TTC549 (cell line): Measurements from ENCODE around the gene DNMT3A.
"Not testable (repeated sequence)": the region's sequence is repeated elsewhere in the genome, so short reads cannot be mapped to it uniquely, and the experiment has no call there.

Experiments used
- FAIRE-seq: peaks from 2 replicates; lab custom pipeline; 2012; peaks lifted over from hg19 to GRCh38; lab: Jason Lieb, UNC

DNMT3A gene

DNA sequence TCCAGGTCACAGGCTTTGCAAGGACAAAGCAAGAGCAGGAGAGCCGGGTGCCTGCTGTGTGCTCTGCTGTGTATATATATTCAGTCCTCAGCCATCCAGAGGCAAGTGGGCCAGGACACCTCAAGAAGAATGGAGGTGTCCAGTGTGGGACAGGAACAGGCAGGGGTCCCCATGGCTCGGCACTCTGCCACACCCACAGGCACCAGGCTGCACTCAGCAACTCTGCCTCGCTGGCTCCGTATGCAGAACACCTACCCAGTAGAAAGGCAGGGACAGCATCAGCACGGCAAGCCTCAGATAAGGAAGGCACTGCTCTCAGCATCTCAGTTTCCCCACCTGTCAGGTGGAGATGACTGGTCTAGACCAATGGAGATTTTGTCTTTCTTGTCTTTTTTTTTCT, 57.8 kb downstream of the DNMT3A start:
- no peak for FAIRE-seq

DNA sequence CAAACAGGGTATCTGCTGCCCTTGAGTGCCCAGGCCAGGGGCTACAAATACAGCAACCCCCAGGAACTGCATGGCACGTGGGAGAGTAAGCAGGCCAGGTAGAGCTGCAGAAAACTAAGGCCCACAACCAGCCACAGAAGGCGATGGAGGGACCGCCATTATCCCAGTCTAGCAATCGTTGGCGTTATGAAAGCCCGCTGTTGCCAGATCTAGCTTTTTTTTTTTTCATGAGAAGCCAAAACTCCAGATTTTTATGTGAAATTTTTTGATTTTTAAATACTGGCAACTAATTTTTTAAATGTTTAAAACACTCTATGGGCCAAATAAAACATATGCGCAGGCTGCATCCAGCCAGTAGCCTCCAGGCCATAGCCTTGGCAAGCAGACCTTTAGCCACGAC, 59.8 kb downstream of the DNMT3A start:
- no peak for FAIRE-seq

GRCh38 chr2:25281522-25281921, 60.2 kb downstream of the DNMT3A start:
- no peak for FAIRE-seq

GRCh38 chr2:25280051-25280687, 61.6 kb downstream of the DNMT3A start:
- no peak for FAIRE-seq

DNA sequence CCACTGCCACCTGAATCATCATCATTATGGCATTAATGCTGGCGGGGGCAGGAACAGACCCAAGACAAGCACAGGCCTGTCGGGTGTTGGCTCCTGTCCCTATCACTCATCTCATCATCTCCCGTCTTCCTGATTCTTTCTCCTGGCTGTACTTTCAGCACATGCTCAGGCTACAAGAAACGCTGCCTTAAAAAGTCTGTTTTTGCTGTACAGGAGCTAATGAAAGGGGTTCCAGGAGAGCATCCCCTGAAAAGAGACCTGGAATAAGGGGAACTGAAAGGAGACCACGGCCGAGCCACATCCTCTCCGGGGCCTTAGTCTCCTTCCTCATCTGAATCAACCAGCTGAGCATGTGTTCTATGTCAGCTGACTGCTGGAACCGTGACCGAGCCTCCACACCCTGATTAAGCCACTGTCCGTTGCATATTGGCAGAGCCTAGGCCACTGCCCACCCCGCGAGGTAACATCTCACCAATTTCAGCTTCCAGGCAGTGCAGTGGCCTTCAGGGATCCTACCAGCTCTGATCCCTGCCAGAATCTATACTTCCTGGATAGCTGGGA, 62.6 kb downstream of the DNMT3A start:
- no peak for FAIRE-seq

DNA sequence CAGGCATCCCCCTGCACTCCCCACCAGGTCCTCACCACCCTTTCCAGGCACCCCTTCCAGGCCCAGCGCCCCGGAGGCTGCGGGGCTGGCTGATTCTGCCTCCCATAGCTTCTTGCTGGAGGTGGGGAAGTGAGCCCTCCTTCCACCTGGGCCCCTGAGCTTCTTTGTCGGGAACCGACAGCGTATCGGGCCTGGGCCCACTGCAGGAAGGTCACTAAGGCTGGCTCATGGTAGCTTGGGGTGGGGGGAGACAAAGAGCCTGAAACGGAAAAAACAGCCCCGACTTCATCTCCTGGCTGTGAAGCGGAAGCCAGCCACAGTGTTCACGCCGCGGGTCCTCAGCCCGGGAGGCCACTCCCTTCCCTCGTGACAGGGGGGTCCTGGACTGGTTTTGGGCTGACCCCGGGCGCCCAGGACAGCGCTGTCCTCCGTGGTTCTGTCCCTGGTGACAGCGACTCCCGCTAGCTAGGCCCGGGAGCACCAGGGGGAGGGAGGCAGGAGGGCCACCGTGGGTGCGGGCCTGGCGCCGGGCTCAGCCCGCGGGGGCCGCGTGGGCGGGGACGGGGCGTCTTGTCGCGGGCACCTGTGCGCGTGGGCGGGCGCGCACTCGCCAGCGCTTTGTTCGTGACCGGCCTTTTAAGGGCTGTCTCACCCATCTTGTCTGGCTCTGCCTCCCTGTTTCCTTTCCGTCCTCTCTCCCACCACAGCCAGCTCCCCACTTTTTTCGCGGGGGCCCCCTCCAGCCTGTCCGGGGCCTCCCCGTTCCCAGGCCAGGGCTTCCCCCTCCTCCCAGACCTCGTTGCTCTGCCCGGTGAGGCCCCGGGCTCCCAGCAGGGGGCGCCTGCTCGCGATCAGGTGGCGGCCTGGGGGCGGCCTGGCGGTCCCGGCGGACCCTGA, 64.9 kb downstream of the DNMT3A start:
- FAIRE-seq, result no peak

DNA sequence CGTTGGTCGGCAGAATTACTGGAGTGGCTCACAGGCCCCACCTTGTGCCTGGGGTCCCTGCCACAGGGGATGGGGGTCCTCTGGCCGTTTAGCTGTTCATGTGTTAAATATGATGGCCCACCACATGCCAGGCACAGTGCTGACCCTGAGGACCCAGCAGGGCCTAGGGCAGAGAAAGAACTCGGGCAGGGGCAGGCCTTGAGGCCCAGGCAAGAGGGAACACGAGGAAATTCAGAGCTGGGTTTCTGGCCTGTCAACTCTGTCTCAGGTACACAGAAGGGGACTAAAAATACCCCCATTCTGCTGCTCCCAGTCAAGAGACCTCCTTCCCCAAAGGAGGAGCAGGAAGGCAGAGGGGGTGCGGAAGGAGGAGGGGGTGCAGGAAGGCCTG, 66.2 kb downstream of the DNMT3A start:
- FAIRE-seq, result no peak

GRCh38 chr2:25274868-25275574, 66.7 kb downstream of the DNMT3A start:
- no peak for FAIRE-seq

GRCh38 chr2:25273985-25274535, 67.7 kb downstream of the DNMT3A start:
- no peak for FAIRE-seq

DNA sequence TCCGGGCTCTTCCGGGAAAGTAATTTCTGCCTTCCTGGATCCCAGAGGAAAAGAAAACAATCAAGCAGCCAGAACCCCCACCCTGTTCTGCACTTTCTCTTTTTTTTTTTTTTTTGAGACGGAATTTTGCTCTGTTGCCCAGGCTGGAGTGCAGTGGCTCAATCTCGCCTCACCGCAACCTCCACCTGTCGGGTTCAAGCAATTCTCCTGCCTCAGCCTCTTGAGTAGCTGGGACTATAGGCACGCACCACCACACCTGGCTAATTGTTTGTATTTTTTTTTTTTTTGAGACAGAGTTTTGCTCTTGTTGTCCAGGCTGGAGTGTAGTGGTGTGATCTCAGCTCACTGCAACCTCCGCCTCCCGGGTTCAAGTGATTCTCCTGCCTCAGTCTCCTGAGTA, 69.0 kb downstream of the DNMT3A start:
- not testable (repeated sequence) for FAIRE-seq

- no peak for FAIRE-seq
Measured at GRCh38 chr2:25270061-25270460, 71.7 kb downstream of the DNMT3A start.

DNA sequence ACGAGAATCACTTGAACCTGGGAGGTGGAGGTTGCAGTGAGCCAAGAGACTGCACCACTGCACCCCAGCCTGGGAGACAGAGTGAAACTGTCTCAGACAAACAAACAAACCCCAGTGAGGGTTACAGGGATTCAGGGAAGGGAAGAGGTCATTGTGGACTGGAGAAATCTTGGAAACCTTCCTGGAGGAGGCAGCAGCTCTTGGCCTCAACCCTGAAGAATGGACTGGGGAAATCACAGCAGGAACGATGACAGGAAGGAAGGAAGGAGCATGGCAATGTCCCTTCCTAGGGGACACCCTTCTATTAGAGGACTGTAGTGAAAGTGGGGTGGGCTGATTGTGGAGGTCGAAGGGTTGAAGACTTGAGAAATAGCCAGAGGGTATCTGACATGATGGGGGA, 72.5 kb downstream of the DNMT3A start:
- no peak for FAIRE-seq

GRCh38 chr2:25268139-25268538, 73.6 kb downstream of the DNMT3A start:
- FAIRE-seq, result no peak

DNA sequence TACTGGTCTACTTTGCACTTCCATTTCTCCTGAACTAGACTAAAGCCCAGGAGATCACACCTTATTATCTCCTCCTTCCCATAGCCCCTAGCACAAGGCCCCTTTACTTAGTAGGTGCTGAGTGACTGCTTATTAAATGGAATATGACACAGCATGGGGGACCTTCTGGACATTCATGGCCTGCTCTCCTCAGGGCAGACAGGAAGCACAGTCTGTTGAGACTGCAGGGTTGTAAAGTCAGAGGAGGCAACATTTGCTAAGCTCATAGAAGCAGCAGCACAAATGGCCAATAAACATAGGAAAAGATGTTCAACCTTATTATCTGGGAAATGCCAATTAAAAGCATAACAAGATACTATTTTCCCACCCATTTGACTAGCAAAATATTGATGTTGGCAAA, 75.3 kb downstream of the DNMT3A start:
- no peak for FAIRE-seq

- FAIRE-seq, result no peak
Measured at GRCh38 chr2:25265802-25266201, 75.9 kb downstream of the DNMT3A start.

DNA sequence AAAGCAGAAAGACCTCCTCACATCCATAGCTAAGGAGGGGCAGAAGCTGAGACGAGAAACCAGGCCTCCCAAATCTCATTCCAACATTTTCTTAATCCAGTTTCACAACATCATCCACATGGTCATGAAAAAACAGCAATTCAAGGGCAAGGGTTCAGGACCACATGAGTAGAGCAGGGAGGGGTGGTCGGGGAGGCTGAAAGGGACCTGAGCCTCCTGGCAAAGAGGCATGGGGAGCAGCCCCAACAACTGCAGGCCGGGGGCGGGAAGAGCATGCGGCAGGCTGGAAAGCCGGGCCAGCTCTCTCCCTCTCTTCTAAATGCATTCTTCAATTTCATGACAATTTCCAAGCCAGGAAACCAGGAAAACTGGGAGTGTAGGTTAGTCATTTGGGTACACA, 76.7 kb downstream of the DNMT3A start:
- FAIRE-seq, result no peak

- FAIRE-seq, result no peak
Measured at GRCh38 chr2:25262288-25262687, 79.4 kb downstream of the DNMT3A start.

DNA sequence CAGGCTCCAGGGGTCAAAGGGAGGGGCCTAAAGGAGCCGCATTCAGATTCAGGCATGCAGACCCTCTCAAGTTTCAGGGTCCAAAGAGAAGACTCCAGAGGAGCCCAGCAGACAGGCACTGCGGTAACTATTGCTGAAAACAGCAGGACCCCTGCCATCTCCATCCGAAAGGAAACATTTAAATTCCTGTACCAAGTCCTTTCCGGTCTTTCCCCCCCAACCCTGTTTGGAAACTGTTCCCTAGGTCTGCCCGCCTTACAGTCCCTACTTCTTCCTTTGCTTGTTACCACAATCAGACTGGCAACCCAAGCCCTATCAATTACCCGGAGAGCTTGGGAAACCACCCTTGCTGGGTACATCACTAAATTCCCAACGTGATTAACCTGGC, 82.0 kb downstream of the DNMT3A start:
- FAIRE-seq, result no peak

DNA sequence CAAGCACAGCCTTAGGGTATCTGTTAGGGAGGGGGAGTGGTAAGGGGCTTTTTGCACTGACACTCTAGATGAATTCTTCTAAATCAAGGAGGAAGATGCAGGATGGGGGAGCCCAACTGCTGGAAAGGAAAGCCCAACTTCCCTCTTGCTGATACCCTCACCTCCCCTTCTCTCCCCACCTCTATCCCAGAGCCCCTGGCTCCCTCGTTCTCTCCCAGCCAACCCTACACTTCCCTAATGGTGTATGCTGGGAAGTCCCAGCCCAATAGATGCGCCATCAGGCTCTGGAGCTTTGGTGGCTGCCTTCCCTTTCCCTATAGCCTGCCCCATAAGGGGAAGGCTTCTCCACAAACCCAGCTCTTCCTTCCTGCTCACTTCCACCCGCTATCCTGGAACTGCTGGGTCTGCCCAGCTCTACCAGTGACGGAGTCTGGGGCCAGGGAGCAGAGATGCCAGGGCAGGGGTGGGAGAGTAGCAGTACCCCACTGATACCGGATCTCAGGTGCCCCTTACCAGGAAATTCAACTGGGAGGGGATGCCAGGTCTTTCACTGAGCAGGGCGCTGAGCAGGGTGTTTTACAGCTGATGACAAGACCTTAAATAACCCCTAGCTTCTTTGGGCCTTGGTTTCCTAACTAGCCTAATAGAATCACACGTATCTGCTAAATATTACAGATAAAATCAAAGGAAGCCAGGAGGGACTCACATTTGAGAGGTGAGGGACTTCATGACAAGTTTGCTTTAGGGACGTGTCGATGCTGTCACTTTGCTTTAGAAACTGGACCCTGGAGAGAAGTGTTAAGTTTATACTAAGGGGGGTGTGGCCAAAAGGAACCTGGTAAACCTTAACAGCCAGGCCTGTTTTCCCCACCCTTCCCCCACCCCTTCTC, 82.6 kb downstream of the DNMT3A start:
- FAIRE-seq, result no peak

- no peak for FAIRE-seq
Measured at GRCh38 chr2:25257931-25258846, 83.5 kb downstream of the DNMT3A start.
